Stimulated activated CD8-positive, alpha-beta memory T cell treated with anti-CD3 and anti-CD28 coated beads, Interleukin-15, amount 100 ng/mL, for 48 hours (primary cell): ENCODE measurements around the gene AEN.

Experiments used
- DNase-seq, 2 donors: peaks; one replicate each; pipeline ENCODE4 v3.0.0-alpha.2; 2020; ENCODE audit warnings: low read depth in 2 of 2

AEN gene

DNA sequence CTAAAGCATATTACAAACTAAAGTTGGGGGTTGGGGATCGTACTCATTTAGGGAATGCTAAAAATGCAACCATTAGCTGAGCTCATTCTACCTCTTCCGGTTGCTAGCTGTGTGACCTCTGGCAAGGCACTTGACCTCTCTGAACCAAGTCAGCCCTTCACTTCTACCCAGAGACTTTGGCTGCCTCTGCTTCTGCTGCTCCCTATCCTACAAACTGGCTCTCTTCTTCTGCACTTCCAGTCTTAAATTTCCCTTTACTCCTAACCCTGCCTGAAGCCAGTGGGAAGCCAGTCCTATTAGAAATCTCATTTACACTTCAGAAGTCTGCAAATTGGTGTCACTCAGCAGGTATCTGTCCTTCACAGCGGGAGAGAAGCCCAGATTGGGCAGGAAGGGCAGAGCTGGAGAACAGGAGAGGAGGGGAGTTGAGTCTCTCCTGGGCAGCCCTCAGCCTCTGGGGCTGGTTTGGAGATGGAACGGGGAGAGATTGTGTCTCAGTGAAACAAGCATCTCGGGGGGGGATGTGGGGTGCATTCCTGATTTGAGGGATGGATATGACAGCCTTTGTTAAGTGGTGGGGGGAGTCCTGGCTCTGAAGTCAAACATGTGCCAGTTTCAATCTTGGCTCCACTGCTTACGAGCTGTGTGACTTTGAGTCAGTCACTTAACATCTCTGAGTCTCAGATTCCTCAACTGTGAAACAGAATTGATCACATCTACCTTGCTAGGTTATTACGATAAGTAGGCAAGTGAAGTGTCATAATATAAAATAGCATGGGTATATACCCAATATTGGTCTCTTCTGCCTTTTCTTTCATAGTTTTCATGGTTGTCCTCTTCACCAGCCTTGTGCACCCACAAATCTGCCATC, 7.8 kb upstream of the AEN start:
- no peak for DNase-seq

DNA sequence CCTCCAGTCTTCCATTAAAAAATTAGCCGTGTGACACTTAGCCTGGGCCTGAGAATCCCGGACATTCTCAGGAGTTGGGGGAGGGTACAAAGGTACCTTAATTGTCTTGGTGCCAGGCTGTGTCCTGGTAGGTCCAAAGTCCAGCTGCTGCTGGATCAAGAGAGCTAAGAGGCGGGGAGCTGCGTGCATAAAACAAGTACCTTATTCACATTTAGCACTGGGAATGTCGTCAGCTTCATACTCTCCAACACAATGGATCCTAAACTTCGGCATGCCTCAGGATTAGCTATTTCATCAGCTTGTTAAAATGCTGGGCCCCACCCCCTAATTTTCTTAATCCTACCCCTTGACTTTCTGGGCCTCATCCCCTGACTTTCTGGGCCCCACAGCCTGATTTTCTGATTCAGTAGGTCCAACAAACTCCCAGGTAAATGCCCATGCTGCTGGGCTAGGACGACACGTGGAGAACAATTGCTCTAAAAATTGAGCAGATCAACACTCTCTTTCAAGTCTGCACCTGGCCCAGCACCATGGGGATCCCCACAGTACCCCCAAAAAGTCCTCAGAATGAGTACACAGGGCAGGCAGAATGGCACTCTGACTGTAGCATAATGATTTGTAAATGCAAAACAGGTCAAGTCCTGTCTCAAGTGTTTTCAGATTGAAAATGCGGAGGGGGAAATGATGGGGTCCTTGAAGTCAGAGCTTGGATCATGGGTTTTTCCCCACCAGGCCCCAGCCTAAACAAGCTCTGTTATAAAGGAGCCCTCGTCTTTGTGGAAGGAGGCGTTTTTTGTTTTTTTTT, 5.6 kb upstream of the AEN start:
- no peak for DNase-seq

DNA sequence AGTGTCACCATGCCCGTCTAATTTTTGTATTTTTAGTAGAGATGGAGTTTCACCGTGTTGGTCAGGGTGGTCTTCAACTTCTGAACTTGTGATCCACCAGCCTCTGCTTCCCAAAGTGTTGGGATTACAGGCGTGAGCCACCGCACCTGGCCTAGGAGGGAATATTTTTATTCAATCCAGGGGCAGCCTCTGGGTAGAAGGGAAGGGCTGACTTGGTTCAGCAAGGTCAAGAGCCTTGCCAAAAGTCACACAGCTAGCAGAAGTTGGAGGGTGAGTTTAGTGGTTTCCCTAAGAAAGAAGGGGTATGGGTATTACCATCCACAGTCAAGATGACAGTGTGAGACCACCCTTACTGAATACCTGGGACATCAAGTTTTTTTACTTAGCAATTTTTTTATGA, 4.9 kb upstream of the AEN start:
- DNase-seq: no peak

DNA sequence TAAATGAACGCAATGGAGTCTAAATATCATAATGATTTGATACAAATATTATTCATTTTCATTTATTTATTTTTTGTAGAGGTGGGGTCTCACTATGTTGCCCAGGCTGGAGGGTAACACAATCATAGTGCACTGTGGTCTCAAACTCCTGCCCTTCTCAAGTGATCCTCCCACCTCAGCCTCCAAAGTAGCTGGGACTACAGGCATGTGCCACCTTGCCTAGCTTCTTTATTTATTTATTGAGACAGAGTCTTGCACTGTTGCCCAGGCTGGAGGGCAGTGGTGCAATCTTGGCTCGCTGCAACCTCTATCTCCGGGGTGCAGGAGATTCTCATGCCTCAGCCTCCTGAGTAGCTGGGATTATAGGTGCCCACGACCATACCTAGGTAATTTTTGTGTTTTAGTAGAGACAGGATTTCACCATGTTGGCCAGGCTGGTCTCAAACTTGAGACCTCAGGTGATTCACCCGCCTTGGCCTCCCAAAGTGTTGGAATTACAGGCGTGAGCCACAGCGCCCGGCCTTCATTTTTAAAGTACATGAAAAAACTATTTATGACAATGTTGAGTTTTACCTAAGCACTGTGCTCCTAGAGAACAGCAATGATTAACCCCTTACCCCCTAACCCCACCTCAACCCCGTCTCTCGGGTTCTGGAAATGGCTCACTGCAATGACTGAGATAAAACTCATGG, 4.0 kb upstream of the AEN start:
- no peak for DNase-seq

DNA sequence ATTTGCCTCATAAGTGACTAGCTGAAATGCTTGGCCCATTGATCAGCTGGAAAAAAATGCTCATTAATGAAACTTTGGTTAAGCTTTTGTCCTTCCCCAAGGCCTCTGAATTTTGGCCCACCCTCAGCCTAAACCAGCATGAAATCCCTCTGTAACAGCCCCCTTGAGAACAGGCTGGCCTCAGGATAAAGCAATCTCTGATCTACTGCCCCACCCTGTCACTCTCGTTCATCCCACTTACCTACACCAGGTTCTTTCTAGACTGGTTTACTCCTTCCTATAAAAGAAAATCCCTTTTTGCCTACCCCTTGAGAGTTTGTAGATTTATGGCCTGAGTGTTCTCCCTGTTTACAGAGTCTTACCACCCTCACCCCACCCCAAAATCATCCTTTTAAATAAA, 3.4 kb upstream of the AEN start:
- no peak for DNase-seq

DNA sequence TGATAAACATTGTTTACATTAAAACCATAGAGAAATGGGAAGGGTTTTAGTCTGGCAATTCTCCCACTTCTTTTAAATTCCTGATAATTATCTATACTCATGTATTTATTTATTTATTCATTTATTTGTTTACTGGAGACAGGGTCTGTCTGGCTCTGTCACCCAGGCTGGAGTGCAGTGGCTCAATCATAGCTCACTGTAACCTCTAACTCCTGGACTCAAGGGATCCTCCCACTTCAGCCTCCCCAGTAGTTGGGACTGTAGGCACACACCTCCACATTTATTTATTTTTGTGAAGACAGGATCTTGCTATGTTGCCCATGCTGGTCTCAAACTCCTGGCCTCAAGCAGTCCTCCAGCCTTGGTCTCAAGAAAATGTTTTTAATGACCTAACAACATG, 2.5 kb upstream of the AEN start:
- DNase-seq: no peak

DNA sequence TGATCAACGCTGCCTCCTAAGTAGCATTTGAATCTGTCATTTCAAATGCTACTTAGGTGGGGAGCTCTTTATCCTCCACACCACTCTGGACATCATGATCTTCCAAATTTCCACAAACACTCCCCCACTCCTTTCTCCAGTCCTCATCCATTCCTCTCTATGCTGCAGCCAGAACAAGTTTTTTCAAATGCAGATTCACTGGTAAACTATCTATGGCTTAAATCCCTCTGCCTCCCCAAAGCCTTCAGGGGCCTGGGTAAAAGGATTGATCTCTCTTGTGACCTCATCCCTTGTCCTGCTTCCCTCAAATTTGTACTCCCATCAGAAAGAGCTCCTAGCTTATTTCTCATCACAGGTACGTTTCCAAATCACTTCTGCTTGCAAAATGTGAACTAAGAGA, 1.3 kb upstream of the AEN start:
- DNase-seq: no peak

DNA sequence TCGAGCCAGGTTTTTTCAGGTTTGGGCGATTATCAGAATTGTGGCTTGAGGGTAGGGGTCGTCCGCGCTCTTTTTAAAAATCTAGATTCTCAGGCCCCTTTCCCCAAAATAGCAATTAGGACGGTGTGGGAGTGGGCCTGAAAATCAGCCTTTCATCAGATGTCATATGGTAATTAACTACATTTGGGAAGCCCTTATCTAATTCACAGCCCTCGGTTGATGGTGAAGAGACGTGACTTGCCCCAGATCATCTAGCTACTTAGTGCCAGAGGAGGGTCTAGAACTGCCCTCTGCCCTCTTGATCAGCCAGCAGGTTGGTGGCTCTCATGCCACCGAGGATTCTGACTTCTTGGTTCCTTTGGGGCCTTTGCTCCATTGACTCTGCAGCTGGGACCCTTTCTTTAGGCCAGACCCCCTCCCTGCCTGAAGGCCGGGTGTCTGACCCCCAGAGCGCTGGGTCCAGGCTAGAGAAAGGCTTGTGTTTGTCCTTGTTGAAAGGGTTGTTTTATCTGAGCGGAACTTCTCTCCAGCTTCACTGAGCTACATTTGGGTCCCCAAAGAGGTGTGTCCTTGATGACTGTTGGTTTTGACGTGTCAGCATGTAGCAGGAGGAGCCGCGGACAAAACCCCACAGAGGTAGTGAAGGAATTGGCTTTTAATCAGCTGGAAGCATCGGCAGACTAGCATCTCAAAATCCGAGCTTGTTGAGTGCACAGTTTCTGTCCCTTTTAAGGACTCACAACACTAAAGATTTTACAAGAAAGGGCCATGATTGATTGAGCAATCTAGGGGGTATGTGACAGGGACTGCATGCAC, 857 bp downstream of the AEN start:
- DNase-seq: no peak

DNA sequence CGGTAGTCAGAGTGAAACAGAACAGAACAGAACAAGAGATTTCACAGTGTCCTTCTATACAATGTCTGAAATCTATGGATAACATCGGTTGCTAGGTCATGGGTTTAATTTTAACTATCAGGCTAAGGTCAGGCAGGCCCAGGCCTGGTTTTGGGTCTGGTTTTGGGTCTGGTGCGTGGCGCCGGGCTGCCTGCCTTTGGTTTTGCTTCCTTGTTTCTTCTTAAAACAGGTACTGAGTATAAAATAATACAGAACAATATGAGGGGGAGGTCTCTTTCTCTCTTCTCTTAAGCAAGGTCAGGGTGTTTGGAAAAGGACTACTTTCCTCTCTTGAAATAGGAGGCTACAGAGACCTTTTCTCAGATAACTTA, 1.4 kb downstream of the AEN start:
- DNase-seq: no peak

DNA sequence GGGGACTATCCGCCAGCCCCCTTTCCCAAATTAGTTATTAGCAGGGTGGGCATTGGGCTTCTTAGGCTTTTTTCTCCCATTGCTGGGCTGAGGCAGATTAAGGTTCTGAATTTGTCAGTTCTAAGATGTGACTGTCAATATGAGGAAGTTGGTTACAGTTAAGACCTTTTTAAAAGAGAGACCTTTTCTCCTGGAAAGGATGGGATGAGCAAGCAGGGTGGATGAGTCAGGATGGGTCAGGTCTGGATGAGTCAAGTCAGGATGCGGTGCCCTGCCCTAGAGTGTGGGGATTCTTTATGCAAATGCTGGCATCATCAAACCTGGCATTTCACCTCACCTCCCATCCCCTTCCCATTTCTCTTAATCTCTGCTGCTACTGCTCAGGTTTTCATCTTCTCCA, 1.9 kb downstream of the AEN start:
- peak; percentile 64 to 67 for DNase-seq

DNA sequence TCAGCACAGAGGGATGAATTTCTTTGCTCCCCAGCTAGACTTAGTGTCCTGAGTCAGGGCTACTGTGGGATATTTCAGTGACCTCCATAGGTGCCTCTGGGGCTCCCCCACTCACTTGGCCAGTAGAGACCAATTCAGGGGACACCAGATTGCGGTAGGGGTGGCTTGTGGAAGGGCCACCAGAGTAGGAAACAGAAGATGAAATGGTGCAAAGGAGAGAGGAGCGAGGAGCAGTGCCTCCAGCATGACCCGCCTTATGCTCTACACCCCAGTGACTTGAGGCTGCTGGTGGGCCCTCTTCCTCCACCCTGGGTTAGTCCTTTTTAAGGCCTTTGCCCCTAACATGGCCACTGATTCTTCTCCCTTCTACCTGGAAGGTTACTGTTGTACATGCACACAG, 2.5 kb downstream of the AEN start:
- no peak for DNase-seq

DNA sequence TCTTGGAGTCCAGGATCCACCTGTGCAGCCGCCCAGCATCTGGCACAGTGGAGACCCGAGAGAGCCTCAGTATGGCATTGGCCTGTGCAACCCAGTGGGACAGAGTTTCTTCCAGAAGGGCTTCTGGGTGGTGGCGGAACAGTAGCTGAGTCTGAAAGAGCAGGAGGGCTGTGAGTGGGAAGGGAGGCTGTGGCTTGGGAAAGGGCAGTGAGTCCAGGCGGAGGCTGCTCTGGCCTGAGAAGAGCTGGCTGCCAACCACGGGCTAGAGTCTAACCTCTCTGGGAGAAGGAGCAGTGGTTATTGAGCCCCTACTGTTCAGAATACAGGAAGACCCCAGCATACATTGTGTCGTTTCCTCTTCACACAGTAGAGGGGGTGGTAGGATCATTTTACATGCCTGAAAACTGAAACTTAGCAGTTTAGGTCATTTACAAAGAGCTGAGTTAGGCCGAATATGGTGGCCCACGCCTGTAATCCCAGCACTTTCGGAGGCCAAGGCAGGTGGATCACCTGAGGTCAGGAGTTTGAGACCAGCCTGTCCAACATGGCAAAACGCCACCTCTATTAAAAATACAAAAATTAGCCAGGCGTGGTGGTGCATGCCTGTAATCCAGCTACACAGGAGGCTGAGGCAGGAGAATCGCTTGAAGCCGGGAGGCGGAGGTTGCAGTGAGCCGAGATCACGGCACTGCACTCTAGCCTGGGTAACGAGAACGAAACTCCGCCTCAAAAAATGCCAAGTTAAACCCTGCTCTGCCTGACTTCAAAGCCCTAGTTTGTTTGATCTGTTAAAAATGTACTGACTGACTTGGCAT, 3.2 kb downstream of the AEN start:
- DNase-seq: no peak

DNA sequence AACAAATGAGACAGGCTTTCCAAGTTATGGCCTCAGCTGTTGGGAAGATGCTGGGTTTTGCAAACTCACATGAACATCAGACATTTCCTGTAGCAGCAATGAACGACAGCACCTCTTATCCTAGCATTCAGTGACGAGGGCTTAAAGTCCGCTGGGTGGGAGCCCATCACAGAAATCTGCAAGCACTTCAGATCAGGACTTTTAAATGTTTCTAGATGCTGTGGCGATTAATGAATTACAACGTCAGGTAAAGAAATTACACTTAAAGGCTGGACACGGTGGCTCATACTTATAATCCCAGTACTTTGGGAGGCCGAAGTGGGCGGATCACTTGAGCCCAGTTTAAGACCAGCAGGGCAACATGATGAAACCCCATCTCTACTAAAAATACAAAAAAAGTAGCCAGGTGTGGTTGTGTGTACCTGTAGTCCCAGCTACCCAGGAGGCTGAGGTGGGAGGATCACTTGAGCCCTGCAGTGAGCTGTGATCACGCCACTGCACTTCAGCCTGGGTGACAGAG, 3.9 kb downstream of the AEN start:
- no peak for DNase-seq

DNA sequence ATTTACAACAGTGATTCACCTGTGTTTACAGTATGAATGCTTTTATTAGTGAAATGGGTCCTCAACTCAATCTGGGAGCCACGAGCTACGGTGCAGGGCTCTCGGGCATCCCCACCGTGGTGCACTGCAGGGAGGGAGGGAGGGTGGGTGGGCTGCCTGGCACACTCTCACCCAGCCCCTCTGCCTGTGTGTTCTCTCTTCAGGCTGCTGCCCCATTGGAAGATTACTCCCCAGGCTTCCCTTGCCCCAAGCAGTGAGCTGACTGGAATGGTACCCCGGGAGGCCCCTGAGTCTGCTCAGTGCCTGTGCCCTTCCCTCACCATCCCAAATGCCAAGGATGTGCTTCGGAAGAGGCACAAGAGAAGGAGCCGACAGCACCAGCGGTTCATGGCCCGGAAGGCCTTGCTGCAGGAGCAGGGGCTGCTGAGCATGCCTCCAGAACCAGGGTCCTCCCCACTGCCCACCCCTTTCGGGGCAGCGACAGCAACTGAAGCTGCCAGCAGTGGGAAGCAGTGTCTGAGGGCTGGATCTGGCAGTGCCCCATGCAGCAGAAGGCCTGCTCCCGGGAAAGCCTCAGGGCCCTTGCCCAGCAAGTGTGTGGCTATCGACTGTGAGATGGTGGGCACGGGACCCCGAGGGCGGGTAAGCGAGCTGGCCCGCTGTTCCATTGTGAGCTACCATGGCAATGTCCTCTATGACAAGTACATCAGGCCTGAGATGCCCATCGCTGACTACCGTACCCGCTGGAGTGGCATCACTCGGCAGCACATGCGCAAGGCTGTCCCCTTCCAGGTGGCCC, 5.0 kb downstream of the AEN start:
- DNase-seq: no peak

DNA sequence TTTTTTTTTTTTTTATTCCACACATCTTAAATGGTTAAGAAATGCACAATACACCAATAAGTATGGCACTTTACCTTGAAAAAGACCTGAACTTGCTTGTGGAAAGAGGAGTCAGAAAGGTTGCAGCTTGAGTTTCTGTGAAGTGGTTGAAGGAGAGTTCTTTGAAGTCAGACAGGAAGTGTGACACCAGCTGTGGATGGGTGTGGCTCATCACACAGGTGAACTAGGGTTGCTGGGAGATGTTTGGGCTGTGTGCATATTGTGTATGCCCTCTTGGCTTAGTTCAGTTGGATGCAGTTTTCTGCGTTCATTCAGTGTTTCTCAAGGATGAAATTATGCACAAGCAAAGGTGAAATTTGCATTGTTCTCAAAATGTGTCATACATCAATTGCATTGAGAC, 6.3 kb downstream of the AEN start:
- no peak for DNase-seq

DNA sequence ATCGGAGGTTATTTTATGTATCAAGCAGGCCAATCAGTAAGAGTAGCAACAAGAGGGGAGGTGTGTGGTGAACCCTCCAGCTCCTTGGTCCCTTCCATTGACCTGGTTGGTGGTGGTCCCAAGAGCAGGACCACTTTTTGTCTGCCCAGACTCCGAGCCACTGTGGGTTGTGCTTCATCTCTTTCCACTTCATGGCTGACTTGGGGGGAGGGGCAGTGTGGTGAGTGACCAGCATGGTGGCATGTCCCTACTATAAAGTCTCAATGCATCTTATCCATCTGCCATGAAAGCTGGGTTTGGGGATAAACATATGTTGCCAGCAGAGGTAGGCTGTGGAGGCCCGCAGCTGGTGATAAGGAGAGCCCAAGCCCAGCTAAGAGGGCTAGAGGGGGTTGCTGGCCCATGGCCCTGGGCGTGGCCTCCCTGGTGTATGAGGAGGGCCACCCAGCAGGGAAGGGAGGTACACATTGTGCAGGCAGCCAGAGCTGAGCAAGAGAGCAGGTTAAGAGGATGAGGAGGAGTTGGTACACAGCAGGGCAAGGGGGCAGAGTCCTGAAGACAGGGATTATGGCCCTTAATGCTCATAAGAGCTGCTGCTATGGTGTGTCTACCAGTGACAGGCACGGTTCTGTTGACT, 7.0 kb downstream of the AEN start:
- DNase-seq: no peak

DNA sequence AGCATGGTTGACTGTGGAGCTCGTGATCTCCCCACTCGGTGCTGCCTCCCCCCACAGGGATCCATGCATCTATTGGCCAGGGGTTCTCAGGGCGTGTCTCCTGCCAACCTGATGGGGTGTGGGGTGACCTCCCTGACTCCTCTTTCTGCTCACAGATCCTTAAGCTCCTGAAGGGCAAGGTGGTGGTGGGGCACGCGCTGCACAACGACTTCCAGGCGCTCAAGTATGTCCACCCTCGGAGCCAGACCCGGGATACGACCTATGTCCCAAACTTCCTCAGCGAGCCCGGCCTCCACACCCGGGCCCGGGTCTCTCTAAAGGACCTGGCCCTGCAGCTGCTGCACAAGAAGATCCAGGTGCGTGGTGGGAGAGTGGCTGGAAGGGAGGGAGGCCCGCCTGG, 7.9 kb downstream of the AEN start:
- no peak for DNase-seq

DNA sequence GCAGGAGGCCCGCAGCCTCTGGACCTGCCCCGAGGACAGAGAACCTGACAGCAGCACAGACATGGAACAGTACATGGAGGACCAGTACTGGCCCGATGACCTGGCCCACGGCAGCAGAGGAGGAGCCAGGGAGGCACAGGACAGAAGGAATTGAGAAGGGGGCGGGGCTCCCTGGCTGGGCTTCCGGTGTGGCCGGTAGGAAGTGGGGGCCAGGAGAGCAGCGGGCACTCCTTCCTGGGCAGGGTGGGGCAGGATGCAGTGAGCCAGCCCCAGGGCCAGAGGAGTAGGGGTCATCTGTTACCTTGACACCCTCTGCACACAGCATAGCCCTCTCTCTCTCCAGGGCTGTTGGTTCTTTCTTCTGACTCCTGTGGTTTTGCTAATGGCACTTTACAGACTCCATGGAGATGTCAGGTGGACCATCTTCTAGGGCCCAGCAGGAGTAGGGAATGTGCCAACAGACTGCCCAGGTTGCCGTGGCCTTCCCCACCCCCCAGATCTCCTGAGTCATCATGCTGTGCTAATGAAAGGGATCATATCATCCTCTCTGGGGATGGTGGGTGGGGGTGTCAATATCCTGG, 9.1 kb downstream of the AEN start:
- no peak for DNase-seq
